GM21717 (cell line): ENCODE data around the gene PCDH8.

ENCODE experiments used
- ATAC-seq: cut with Tn5 transposase; IDR thresholded peaks from one replicate; pipeline ENCODE4 v1.9.1; 2021; ENCODE audit warnings: mild to moderate bottlenecking, moderate library complexity; ENCODE audit not compliant: unreplicated experiment

The PCDH8 gene

GRCh38 chr13:52851137-52851962 lies 2.9 kb upstream of the PCDH8 start:
- ATAC-seq, result peak; percentile 89

- peak; percentile 53 for ATAC-seq
Measured at GRCh38 chr13:52850396-52851136, 2.1 kb upstream of the PCDH8 start.

- ATAC-seq, result no peak
Measured at GRCh38 chr13:52850072-52850395, 1.6 kb upstream of the PCDH8 start.

- ATAC-seq, result no peak
Measured at GRCh38 chr13:52849291-52850071, 1.0 kb upstream of the PCDH8 start.

- ATAC-seq, result no peak
Measured at GRCh38 chr13:52847682-52848432, 583 bp downstream of the PCDH8 start.

GRCh38 chr13:52847322-52847681 lies 1.1 kb downstream of the PCDH8 start:
- ATAC-seq, result no peak

- no peak for ATAC-seq
Measured at GRCh38 chr13:52846567-52847321, 1.7 kb downstream of the PCDH8 start.

GRCh38 chr13:52845766-52846566 lies 2.5 kb downstream of the PCDH8 start:
- no peak for ATAC-seq

GRCh38 chr13:52845334-52845761 lies 3.1 kb downstream of the PCDH8 start:
- ATAC-seq, result no peak

- ATAC-seq, result no peak
Measured at GRCh38 chr13:52844836-52845235, 3.6 kb downstream of the PCDH8 start.

GRCh38 chr13:52842441-52842840 lies 6.0 kb downstream of the PCDH8 start:
- no peak for ATAC-seq

- ATAC-seq, result no peak
Measured at GRCh38 chr13:52840066-52840465, 8.4 kb downstream of the PCDH8 start.

GRCh38 chr13:52838433-52839107 lies 9.9 kb downstream of the PCDH8 start:
- ATAC-seq, result no peak

GRCh38 chr13:52837850-52838249 lies 10.6 kb downstream of the PCDH8 start:
- ATAC-seq, result no peak

GRCh38 chr13:52835071-52835839 lies 13.2 kb downstream of the PCDH8 start:
- ATAC-seq, result no peak

GRCh38 chr13:52833296-52833875 lies 15.1 kb downstream of the PCDH8 start:
- ATAC-seq, result no peak

GRCh38 chr13:52832313-52832712 lies 16.1 kb downstream of the PCDH8 start:
- ATAC-seq, result no peak

GRCh38 chr13:52830946-52831345 lies 17.5 kb downstream of the PCDH8 start:
- ATAC-seq, result no peak
